K562 (cell line): ENCODE measurements around the gene EMILIN3. TPM values are rescaled to one million over a fixed set of nuclear protein-coding genes. Genes with fewer than 3 reads are reported as not detected.

ENCODE experiments used
- ATAC-seq: fragments of 200-7000 bp; cut with Tn5 transposase; 3 replicates; pipeline ENCODE4 v1.9.1; 2020; ENCODE audit warnings: moderate library complexity
- BruUV-seq: library from RNA; stranded (reverse); fragments of 400-500 nt; replicated peaks from 2 replicates; lab custom pipeline; 2021; lab: Mats Ljungman, UMichigan
- CTCF ChIA-PET: fragments of 300-600 bp; formaldehyde crosslinking; extraction: SDS; loops from one replicate; lab custom pipeline; 2021; ENCODE audit warnings: low intra/inter-chr PET ratio; lab: Yijun Ruan, JAX
- POLR2A ChIA-PET: fragments of 300-600, 350-650 bp; sonication (Branson Sonifier 250); formaldehyde crosslinking; extraction: SDS; loops from one replicate; lab custom pipeline; 2021; ENCODE audit warnings: antibody characterized with exemption, inconsistent platforms; lab: Yijun Ruan, JAX
- DNase-seq, 4 experiments: peaks; one replicate each; pipeline versions ENCODE4 v3.0.0 to v3.0.0-alpha.2; 2011 to 2018; ENCODE audit warnings: low spot score in 3 of 4, mixed read lengths in 3 of 4; ENCODE audit errors: extremely low read depth in 1 of 4
- FAIRE-seq: peaks from 2 replicates; lab custom pipeline; 2011; peaks lifted over from hg19 to GRCh38; lab: Jason Lieb, UNC
- H2AFZ ChIP-seq: 2 replicates; pipeline ENCODE4 v1.6.0; 2011; ENCODE audit warnings: low read depth, low read length, control low read depth, inconsistent platforms
- H3K27ac ChIP-seq: fragments of 200-600 bp; 3 replicates; pipeline ENCODE4 v1.8.0; 2011; ENCODE audit warnings: low read depth, mild to moderate bottlenecking, control low read depth, inconsistent platforms, low read length, moderate library complexity, mixed read lengths; ENCODE audit errors: extremely low read depth
- H3K27me3 ChIP-seq, 2 experiments: fragments of 300-600 bp in 1 of 2; 2 replicates in 1 of 2; 3 replicates in 1 of 2; pipeline versions ENCODE4 v1.6.0 to v1.8.0; 2011; ENCODE audit warnings: inconsistent platforms in 2 of 2, low read length in 2 of 2, mild to moderate bottlenecking in 1 of 2, mixed read lengths in 1 of 2, moderate library complexity in 1 of 2; ENCODE audit not compliant: control insufficient read depth in 2 of 2, insufficient read depth in 2 of 2
- H3K36me3 ChIP-seq: fragments of 300-600 bp; 3 replicates; pipeline ENCODE4 v1.8.0; 2011; ENCODE audit warnings: mild to moderate bottlenecking, low read length, inconsistent platforms; ENCODE audit not compliant: control insufficient read depth, insufficient read depth
- H3K4me1 ChIP-seq, 2 experiments: fragments of 200-600 bp in 1 of 2; replicated peaks in 1 of 2; 2 replicates in 1 of 2; 3 replicates in 1 of 2; pipeline versions ENCODE4 v1.5.1 to v1.8.0; 2011; ENCODE audit warnings: inconsistent platforms in 2 of 2, low read length in 2 of 2, mild to moderate bottlenecking in 1 of 2, mixed read lengths in 1 of 2, moderate library complexity in 1 of 2; ENCODE audit not compliant: control insufficient read depth in 2 of 2, insufficient read depth in 2 of 2
- H3K4me2 ChIP-seq: 2 replicates; pipeline ENCODE4 v1.6.1; 2011; ENCODE audit warnings: low read length, control low read depth, inconsistent platforms, mixed read lengths; ENCODE audit not compliant: insufficient read depth
- H3K4me3 ChIP-seq: fragments of 200-600 bp; sonication (generic), shearing (Covaris generic); 2 replicates; pipeline ENCODE4 v1.5.1; 2016; ENCODE audit warnings: control low read depth, inconsistent platforms
- H3K79me2 ChIP-seq: fragments of 200-600 bp; 3 replicates; pipeline ENCODE4 v1.8.0; 2011; ENCODE audit warnings: low read length, inconsistent platforms; ENCODE audit not compliant: control insufficient read depth, insufficient read depth
- H3K9ac ChIP-seq, 2 experiments: 2 replicates each; pipeline versions ENCODE4 v1.6.0 to v1.6.1; 2011; ENCODE audit warnings: low read depth in 2 of 2, low read length in 2 of 2, control low read depth in 1 of 2, inconsistent platforms in 1 of 2, mild to moderate bottlenecking in 1 of 2, mixed read lengths in 1 of 2; ENCODE audit not compliant: insufficient read depth in 1 of 2
- H3K9me1 ChIP-seq: one replicate; pipeline ENCODE4 v1.6.0; 2011; ENCODE audit warnings: inconsistent platforms, mild to moderate bottlenecking, low read length, moderate library complexity; ENCODE audit not compliant: control insufficient read depth, insufficient read depth
- H3K9me3 ChIP-seq: replicated peaks from 2 replicates; pipeline ENCODE4 v1.5.1; 2011; ENCODE audit warnings: low read depth, low read length, inconsistent platforms; ENCODE audit not compliant: control insufficient read depth, insufficient read depth
- H4K20me1 ChIP-seq: replicated peaks from 2 replicates; pipeline ENCODE4 v1.6.1; 2011; ENCODE audit warnings: low read length, inconsistent platforms, mixed read lengths; ENCODE audit not compliant: control insufficient read depth, insufficient read depth
- HBP1 ChIP-seq: fragments of 450-650 bp; formaldehyde crosslinking; IDR thresholded peaks from 2 replicates; pipeline ENCODE4 v1.4.0; 2022; ENCODE audit warnings: missing genetic modification characterization
- IRF9 ChIP-seq: fragments of 450-650 bp; IDR thresholded peaks from 2 replicates; pipeline ENCODE4 v1.6.1; 2016; ENCODE audit warnings: missing biosample characterization, missing genetic modification characterization
- KDM4B ChIP-seq, 2 experiments: fragments of 450-650 bp in 1 of 2; sonication (generic) in 1 of 2; IDR thresholded peaks; 2 replicates each; pipeline ENCODE4 v1.6.1; 2016 to 2017; ENCODE audit warnings: borderline replicate concordance in 2 of 2, antibody characterized with exemption in 1 of 2, low read depth in 1 of 2, mild to moderate bottlenecking in 1 of 2
- POU5F1 ChIP-seq: fragments of 150-350 bp; IDR thresholded peaks from 2 replicates; pipeline ENCODE4 v1.6.1; 2014; ENCODE audit warnings: borderline replicate concordance, low read length, low read depth, mild to moderate bottlenecking; ENCODE audit not compliant: partially characterized antibody
- RB1 ChIP-seq: fragments of 450-650 bp; IDR thresholded peaks from 2 replicates; pipeline ENCODE4 v1.6.1; 2017; ENCODE audit warnings: low read depth, mild to moderate bottlenecking
- RERE ChIP-seq: sonication (generic); formaldehyde crosslinking; IDR thresholded peaks from 2 replicates; pipeline ENCODE4 v1.8.0; 2023; ENCODE audit warnings: missing genetic modification reagents, mild to moderate bottlenecking, borderline replicate concordance
- ZEB2 ChIP-seq: fragments of 450-650 bp; IDR thresholded peaks from 2 replicates; pipeline ENCODE4 v1.6.1; 2016
- ZNF280A ChIP-seq: fragments of 450-650 bp; IDR thresholded peaks from 2 replicates; pipeline ENCODE4 v1.6.1; 2018; ENCODE audit warnings: mild to moderate bottlenecking, low read depth; ENCODE audit not compliant: partially characterized antibody
- ZNF449 ChIP-seq: fragments of 250-450 bp; sonication (Bioruptor Pico); IDR thresholded peaks from 2 replicates; pipeline ENCODE4 v1.8.0; 2022; ENCODE audit warnings: moderate library complexity, mild to moderate bottlenecking, inconsistent platforms
- WGBS: fragments of 100-300 bp; shearing (Covaris generic); methylation state at CpG from one replicate; pipeline ENCODE4 v1.1.6; 2016; ENCODE audit warnings: low coverage, mixed read lengths; ENCODE audit not compliant: insufficient coverage; ENCODE audit errors: missing lambda C conversion rate; 5-methylcytosine and 5-hydroxymethylcytosine counted together
- in situ Hi-C: fragments of 300-500 bp; cut with MboI; formaldehyde crosslinking; loops from 4 replicates; pipeline ENCODE4 v1.15.0; 2018; ENCODE audit warnings: inconsistent platforms, mixed read lengths
- intact Hi-C: fragments of 100-400 bp; cut with micrococcal nuclease; formaldehyde crosslinking; loops from 2 replicates; pipeline ENCODE4 v1.14.2; 2022
- polyA plus RNA-seq, 8 experiments: library from polyadenylated mRNA; depleted of rRNA in 4 of 8; stranded (reverse) in 5 of 8; unstranded in 3 of 8; fragments of >200 nt; fragmentation: Nextera tagmentation in 2 of 8; fragmentation: Illumina TruSeq in 1 of 8; extraction: Ambion mirVana in 2 of 8; extraction: Trizol in 1 of 8; gene quantifications; 2 replicates each; pipeline versions ENCODE4 v1.2.1 to v1.2.3, GENCODE V29; 2011 to 2014; ENCODE audit warnings: inconsistent platforms in 1 of 8, missing spikeins in 1 of 8
- total RNA-seq, 7 experiments: library from RNA; depleted of rRNA in 6 of 7; stranded (reverse); fragments of >200 nt in 6 of 7; fragmentation: Illumina TruSeq in 2 of 7; extraction: Trizol in 2 of 7; gene quantifications; 2 replicates each; pipeline versions ENCODE4 v1.2.1 to v1.2.3, GENCODE V29; 2011 to 2021; ENCODE audit warnings: low replicate concordance in 1 of 7

Gene EMILIN3
- total and polyA plus RNA-seq, 9 of the 15 experiments (the other 6 are each of a cell fraction or from before 2014, with no cell fraction given) = 0.01 to 0.07 TPM; not detected in 7

GRCh38 chr20:41317546-41318270 lies 48.9 kb downstream of the EMILIN3 start, which contains the start of gene ZHX3:
Gene ZHX3, minus strand, starts transcription at chr20:41317731. Its CDS starts 112,815 bp downstream, at chr20:41204916.
- peak within 1 kb of the TSS; percentile 60 for H3K27ac ChIP-seq
- peaks cover 5 to 17% of the 10 kb centered on the region in 2 experiments; a peak in 4 of 5 replicates for H3K4me1 ChIP-seq
- in situ Hi-C loops = no loop called here
- H3K27me3 ChIP-seq = no peaks in the 10 kb centered on the region
- peak; percentile 85 for FAIRE-seq
- 5% methylated on average over 18 of the region's 64 CpGs for WGBS
- no peaks in the 10 kb centered on the region for H4K20me1 ChIP-seq
- no TSS peak for BruUV-seq
- peak within 1 kb of the TSS; percentile 92 for H3K4me2 ChIP-seq
- H3K9me3 ChIP-seq = no peaks in the 10 kb centered on the region
- H3K4me3 ChIP-seq = peak within 1 kb of the TSS; percentile 93
- H3K9me1 ChIP-seq = no peaks in the 10 kb centered on the region
- no peaks in the 10 kb centered on the region for H3K36me3 ChIP-seq
- peak; percentile 99 for ATAC-seq
- ChIA-PET CTCF (no interaction called here), POLR2A (interaction anchor here (1.1 kb wide), 1 partner anchor 15 kb away, joined by 3 read pairs; no protein-coding TSS in a partner anchor)
- intact Hi-C loops = no loop called here
- H3K79me2 ChIP-seq = peaks cover 33% of the 10 kb centered on the region
- DNase-seq = peak; percentile 98 to 100 (median 99)
- peak within 1 kb of the TSS; percentile 100 for H2AFZ ChIP-seq
- peak within 1 kb of the TSS; percentile 67 to 92 for H3K9ac ChIP-seq
- TF ChIP-seq POU5F1 (no peak), HBP1 (CRISPR knock-in tag) (no peak), IRF9 (no peak), RB1 (peak; percentile 1; the same call in 1 of the 2 replicates), ZNF449 (CRISPR knock-in tag) (no peak), ZEB2 (no peak), ZNF280A (no peak), KDM4B (IDR thresholded peaks at IDR 0.05; ENCODE audit: borderline replicate concordance in 2 of 2, low read depth in 1 of 2) (no peak), RERE (CRISPR knock-in tag) (no peak)
